ENCODE measurements around the gene F8. TPM values are rescaled to one million over a fixed set of nuclear protein-coding genes. Genes with fewer than 3 reads are reported as not detected.
"Not testable (repeated sequence)": the region's sequence is repeated elsewhere in the genome, so short reads cannot be mapped to it uniquely, and the experiment has no call there.

Gene F8
- total and polyA plus RNA-seq, 2 of the 4 experiments (the other 2 are of a cell fraction): 1.4 to 1.5 TPM

GRCh38 chrX:154825586-154825985 is 196.9 kb downstream of the F8 start:
- H3K4me2 ChIP-seq (ENCODE audit: low read depth, low read length); H3K9me1 ChIP-seq (ENCODE audit: insufficient read depth, low read length); H2AK5ac ChIP-seq (ENCODE audit: low read depth, low read length); H2AFZ ChIP-seq (replicated peaks; ENCODE audit: low read length, poor library complexity); POLR2A ChIA-PET (ENCODE audit: unreplicated experiment); H2AK9ac ChIP-seq (replicated peaks; ENCODE audit: low read depth, low read length, poor library complexity); H3K4me1 ChIP-seq (ENCODE audit: control insufficient read depth, insufficient read depth, low read length); in situ Hi-C loops (cut with MboI; ENCODE audit: low sequenced_read_pairs); CTCF ChIA-PET; intact Hi-C loops (cut with micrococcal nuclease); H2BK120ac ChIP-seq (ENCODE audit: low read depth, low read length); H4K5ac ChIP-seq (ENCODE audit: low read depth, low read length); BruUV-seq (replicated peaks); H3K14ac ChIP-seq (replicated peaks; ENCODE audit: low read depth, low read length); H3K4ac ChIP-seq (ENCODE audit: low read depth, low read length); dilution Hi-C loops (cut with HindIII; ENCODE audit: low sequenced_read_pairs, unreplicated experiment); H3K4me3 ChIP-seq (ENCODE audit: insufficient read depth, low read depth, low read length); H2BK5ac ChIP-seq (ENCODE audit: low read depth, low read length, poor library complexity, severe bottlenecking); H3K9me3 ChIP-seq (ENCODE audit: control insufficient read depth, insufficient read depth, low read length); H3K9ac ChIP-seq (ENCODE audit: low read depth, low read length); H2BK20ac ChIP-seq (ENCODE audit: low read depth, low read length); H4K91ac ChIP-seq (ENCODE audit: insufficient read depth, low read depth, low read length); ATAC-seq (ENCODE audit: low read depth); H2BK15ac ChIP-seq (ENCODE audit: low read depth, low read length); H3K79me1 ChIP-seq (ENCODE audit: low read depth in 1 of 2, low read length in 2 of 2); H3K27me3 ChIP-seq (ENCODE audit: control insufficient read depth, insufficient read depth, low read length); H3K27ac ChIP-seq (ENCODE audit: insufficient read depth, low read length); H4K8ac ChIP-seq (ENCODE audit: low read depth in 2 of 2, low read length in 2 of 2); H3K56ac ChIP-seq (ENCODE audit: extremely low read depth, insufficient read depth, low read length); H3K36me3 ChIP-seq (ENCODE audit: control insufficient read depth, insufficient read depth, low read length); DNase-seq; H3K18ac ChIP-seq (ENCODE audit: low read depth, low read length); H3K23ac ChIP-seq (ENCODE audit: low read depth, low read length); H4K20me1 ChIP-seq (ENCODE audit: insufficient read depth, low read length): not testable (repeated sequence)
- no CpG with 5 or more reads among the region's 3 CpGs for WGBS, 2 experiments (ENCODE audit: extremely low coverage in 2 of 2, insufficient read length in 1 of 2)
